ENCODE data around the gene LEPROT.

The LEPROT gene

DNA sequence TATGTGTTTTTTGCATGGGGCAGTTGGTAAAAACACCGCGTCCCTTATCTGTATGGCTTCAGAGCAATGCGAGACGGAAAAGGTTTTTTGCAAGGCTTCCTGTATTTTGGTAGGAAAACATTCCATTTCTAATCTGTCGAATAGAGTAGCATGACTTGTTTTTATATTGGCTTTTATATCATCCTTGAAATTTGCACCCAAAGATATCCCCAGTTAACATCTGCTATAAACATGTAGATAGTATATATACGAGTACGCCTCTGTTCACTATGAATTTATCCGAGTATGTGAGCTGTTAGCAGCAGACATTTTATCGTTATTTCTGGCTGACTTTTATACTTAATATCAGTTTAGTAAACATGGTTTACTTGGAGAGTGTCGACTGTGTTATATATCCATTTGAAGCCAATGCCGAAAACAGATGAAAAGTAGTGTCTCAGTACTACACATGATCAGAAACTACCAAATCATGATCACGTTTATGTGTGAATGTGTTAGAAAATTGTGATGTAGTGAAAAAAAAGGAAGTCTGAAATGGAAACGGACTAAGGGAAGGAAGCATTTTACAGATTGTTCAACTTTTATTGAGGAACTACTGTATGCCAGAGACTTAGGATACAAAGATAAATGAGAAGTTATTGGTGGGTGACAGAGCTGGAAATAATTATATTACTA, 1.0 kb downstream of the LEPROT start:
- H3K36me3 Mint-ChIP-seq (ENCODE audit: low read depth): peaks cover 13% of the 10 kb centered on the region
- no peak overlapping the region for H3K27ac Mint-ChIP-seq
- no peaks in the 10 kb centered on the region for H3K9me3 Mint-ChIP-seq
- H3K27me3 Mint-ChIP-seq: no peaks in the 10 kb centered on the region
- DNase-seq (no peak), ATAC-seq (no peak)
- H3K4me1 Mint-ChIP-seq: peaks cover 10% of the 10 kb centered on the region
- no peak overlapping the region for H3K4me3 Mint-ChIP-seq

DNA sequence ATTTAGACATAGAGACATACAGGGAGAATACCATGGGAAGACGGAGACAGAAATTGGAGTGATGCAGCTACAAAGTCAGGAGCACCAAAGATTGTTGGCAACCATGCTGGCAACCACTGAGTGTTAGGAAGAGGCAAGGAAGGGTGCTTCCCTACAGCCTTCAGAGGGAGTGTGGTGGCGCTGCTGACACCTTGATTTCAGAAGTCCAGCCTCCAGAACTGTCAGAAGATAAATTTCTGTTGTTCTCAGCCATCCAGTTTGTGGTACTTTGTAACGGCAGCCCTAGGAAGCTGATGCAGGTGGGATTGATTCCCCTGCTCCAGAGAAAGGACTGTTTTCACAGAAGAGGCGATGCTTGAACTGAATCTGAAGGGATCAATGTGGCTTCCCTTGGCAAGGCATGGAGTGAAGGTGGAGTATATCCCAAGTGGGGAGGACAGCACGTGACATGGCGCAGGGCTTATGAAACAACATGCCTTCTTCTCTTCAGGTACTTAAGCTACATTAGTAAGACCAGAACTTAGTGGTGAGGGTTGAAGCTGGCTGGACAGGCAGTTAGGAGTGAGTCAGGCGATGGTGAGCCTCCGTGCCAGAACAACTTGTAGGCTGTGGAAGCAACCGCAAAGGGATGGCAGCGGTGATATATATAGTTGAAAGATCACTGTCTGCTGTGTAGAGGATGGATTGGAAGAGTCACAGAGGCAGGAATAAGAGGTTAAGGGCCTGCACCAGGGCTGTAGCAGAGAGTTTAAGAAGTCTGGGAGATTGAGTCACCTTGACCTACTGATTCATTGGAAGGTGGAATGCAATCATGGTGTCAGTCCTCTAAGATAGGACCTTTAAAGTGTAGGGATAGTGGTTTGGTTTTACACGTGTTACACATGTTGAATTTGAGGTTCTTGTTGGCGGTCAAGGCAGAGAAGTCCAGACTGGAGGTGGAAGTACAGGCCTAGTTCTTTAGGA, 2.1 kb downstream of the LEPROT start:
- ATAC-seq (no peak), DNase-seq (no peak)
- Mint-ChIP-seq H3K36me3 (ENCODE audit: low read depth) (peaks cover 16% of the 10 kb centered on the region), H3K4me1 (peaks cover 10% of the 10 kb centered on the region), H3K9me3 (no peaks in the 10 kb centered on the region), H3K27me3 (no peaks in the 10 kb centered on the region), H3K4me3 (no peak overlapping the region), H3K27ac (no peak overlapping the region)

DNA sequence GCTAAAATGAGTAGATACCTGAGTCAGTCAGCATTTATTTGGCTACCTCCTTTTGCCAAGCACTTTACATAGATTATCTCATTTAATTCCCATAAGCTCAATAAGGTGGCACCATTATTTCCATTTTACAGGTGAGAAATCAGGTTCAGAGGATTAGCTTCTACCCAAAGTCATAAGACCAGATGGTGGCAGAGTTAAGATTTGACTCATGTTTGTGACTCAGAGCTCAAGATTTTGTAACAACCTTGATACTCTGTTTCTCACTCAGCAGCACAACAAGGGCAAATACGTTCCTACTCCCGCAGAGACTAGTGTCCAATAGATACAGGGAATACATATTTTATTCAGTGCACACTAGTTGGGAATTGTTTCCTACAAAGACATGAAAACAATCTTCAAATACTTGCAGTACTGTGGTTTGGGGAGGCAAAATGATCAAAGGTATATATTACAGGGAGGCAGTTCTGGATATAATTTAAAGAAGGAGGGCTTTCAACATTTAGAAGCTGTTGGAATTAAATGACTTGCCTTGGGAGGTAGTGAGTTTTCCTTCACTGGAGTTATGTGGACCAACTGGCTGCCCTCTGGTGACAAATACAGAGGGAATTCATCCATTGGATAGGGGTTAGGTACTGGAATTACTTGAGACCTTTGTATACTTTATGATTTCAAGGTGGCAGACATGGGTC, 3.6 kb downstream of the LEPROT start:
- ATAC-seq (no peak), DNase-seq (no peak)
- peaks cover 16% of the 10 kb centered on the region for H3K36me3 Mint-ChIP-seq (ENCODE audit: low read depth)
- no peaks in the 10 kb centered on the region for H3K9me3 Mint-ChIP-seq
- no peak overlapping the region for H3K27ac Mint-ChIP-seq
- H3K27me3 Mint-ChIP-seq: no peaks in the 10 kb centered on the region
- H3K4me3 Mint-ChIP-seq: no peak overlapping the region
- H3K4me1 Mint-ChIP-seq: peaks cover 8% of the 10 kb centered on the region

DNA sequence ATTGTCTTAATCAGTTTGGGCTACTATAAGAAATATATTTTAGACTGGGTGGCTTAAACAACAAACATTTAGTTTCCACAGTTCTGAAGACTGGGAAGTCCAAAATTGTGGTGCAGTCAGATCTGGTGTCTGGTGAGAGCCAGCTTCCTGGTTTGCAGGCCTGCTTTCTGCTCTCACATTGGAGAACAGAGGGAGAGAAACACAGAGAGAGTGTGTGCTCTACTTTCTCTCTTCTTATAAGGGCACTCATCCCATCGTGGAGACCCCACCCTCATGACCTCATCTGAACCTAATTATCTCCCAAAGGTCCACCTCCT, 4.1 kb downstream of the LEPROT start:
- no peak for ATAC-seq
- no peak for DNase-seq
- H3K9me3 Mint-ChIP-seq: no peaks in the 10 kb centered on the region
- H3K4me1 Mint-ChIP-seq: peaks cover 5% of the 10 kb centered on the region
- H3K4me3 Mint-ChIP-seq: no peak overlapping the region
- peaks cover 16% of the 10 kb centered on the region for H3K36me3 Mint-ChIP-seq (ENCODE audit: low read depth)
- H3K27ac Mint-ChIP-seq: no peak overlapping the region
- no peaks in the 10 kb centered on the region for H3K27me3 Mint-ChIP-seq

DNA sequence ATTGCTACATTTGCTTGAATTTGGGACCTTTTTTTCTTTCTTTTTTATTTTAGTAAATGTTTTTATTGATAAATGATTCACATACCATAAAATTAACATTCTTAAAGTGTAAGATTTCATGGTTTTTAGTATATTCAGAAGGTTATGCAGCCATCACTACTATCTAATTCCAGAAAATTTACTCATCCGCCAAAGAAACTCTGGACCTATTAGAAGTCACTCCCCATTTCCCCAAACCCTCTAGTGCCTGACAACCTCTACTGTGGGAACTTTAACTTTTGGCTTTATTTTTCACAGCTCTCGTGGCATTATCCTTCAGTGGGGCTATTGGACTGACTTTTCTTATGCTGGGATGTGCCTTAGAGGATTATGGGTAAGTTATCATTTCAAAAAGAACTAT, 4.5 kb downstream of the LEPROT start:
- Mint-ChIP-seq H3K9me3 (no peaks in the 10 kb centered on the region), H3K4me1 (no peaks in the 10 kb centered on the region), H3K4me3 (no peak overlapping the region), H3K27ac (no peak overlapping the region), H3K36me3 (ENCODE audit: low read depth) (peaks cover 16% of the 10 kb centered on the region), H3K27me3 (no peaks in the 10 kb centered on the region)
- DNase-seq: no peak
- ATAC-seq: no peak

DNA sequence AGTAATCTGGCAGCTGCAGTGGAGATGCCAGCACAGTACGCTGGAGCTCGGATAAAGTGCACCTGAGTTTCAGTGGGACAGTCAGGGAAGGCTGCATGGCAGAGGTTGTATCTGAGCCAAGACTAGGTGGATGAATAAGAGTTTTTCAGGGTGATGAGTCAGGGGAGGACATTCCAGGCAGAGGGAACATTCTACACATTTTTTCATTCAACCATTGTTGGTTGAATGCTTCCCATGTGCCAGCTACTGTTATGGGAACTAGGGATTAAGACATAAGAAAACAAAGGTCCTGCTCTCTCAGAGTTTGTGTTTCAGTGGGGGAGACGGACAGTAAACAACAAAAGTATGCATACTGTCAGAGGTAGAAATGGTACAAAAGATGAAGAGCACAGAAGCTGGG, 5.2 kb downstream of the LEPROT start:
- peaks cover 16% of the 10 kb centered on the region for H3K36me3 Mint-ChIP-seq (ENCODE audit: low read depth)
- H3K27ac Mint-ChIP-seq: no peak overlapping the region
- DNase-seq (no peak), ATAC-seq (no peak)
- no peak overlapping the region for H3K4me3 Mint-ChIP-seq
- no peaks in the 10 kb centered on the region for H3K4me1 Mint-ChIP-seq
- no peaks in the 10 kb centered on the region for H3K9me3 Mint-ChIP-seq
- no peaks in the 10 kb centered on the region for H3K27me3 Mint-ChIP-seq

DNA sequence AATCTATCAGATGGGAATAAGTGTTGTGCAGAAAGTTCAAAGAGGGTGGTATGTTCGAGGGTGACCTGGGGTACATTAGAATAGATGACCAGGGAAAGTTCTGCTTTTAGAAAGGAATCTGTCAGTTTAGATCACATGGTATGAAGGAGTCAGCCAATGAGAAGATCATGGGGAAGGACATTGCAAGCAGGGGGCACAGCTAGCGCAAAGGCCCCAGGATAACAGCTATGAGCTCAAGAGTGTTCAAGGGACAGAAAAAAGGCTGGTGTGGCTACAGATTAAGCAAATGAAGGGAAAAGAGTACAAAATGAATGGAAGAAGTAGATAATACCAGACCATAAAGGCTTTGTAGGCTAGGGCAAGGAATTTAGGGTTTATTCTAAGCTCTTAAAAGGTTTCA, 8.6 kb downstream of the LEPROT start:
- peaks cover 2% of the 10 kb centered on the region for H3K4me1 Mint-ChIP-seq
- DNase-seq (no peak), ATAC-seq (no peak)
- no peaks in the 10 kb centered on the region for H3K9me3 Mint-ChIP-seq
- no peak overlapping the region for H3K27ac Mint-ChIP-seq
- no peaks in the 10 kb centered on the region for H3K27me3 Mint-ChIP-seq
- H3K4me3 Mint-ChIP-seq: no peak overlapping the region
- H3K36me3 Mint-ChIP-seq (ENCODE audit: low read depth): peaks cover 22% of the 10 kb centered on the region

DNA sequence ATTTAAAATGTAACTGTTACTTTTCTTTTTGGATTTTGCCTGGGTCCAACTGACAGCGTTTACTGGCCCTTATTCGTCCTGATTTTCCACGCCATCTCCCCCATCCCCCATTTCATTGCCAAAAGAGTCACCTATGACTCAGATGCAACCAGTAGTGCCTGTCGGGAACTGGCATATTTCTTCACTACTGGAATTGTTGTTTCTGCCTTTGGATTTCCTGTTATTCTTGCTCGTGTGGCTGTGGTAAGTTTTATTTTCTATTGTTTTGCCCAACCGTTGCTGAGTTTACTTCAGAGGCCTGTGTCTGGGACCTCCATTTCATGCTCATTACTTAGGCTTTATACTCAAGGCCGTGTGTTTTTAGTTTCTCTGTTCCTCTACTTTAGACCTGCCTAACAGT, 9.3 kb downstream of the LEPROT start:
- DNase-seq (no peak), ATAC-seq (no peak)
- H3K36me3 Mint-ChIP-seq (ENCODE audit: low read depth): peaks cover 22% of the 10 kb centered on the region
- no peak overlapping the region for H3K27ac Mint-ChIP-seq
- H3K9me3 Mint-ChIP-seq: no peaks in the 10 kb centered on the region
- H3K4me1 Mint-ChIP-seq: peaks cover 2% of the 10 kb centered on the region
- no peaks in the 10 kb centered on the region for H3K27me3 Mint-ChIP-seq
- H3K4me3 Mint-ChIP-seq: no peak overlapping the region

DNA sequence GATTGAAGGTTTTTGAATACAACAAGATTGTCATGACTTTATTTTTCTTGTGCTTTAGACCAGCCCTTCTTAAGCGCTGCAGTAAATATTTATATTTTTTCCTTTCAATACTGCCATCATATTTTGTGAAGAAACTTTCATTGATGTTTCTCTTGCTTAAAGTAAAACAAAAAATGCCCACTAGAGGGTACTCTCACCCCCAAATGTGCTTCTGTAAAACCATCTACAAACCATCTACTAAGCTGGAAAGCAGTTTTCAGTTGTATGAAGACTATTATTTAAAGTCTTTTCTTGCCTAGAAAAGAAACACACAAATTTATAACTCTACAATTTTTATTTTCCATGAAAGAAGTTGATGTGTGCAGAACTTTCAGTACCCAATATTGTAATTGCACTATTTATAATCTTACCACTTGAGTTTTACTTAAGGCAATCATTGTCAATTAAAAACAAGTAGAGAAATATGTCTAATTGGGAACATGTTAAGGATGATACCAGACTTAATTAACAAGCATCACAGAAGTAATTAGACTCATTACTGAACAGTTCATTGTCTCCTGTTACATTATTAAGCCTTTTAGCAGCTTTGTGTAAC, 10.7 kb downstream of the LEPROT start:
- H3K4me3 Mint-ChIP-seq: no peak overlapping the region
- DNase-seq: no peak
- no peak overlapping the region for H3K27ac Mint-ChIP-seq
- ATAC-seq: no peak
- H3K9me3 Mint-ChIP-seq: no peaks in the 10 kb centered on the region
- H3K27me3 Mint-ChIP-seq: no peaks in the 10 kb centered on the region
- H3K36me3 Mint-ChIP-seq (ENCODE audit: low read depth): peaks cover 12% of the 10 kb centered on the region
- peaks cover 2% of the 10 kb centered on the region for H3K4me1 Mint-ChIP-seq

DNA sequence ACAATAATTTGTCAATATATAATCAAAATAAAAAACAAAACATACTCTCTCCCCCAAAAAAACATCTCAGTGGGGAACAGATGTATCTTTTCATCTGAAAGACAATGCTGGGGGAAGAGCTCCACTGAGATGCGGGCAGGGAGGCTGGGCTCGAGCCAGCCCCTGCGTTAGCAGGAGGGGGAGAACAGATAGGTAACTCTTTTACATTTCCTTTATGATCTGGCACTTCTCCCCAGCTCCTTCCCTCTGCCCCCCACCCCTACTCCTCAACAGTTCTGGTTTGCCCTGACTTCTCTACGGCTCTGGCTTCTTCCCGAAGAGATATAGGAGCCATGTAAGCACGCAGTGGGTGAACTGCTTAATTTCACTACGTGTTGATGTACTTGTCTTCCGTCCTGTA, 12.4 kb downstream of the LEPROT start:
- H3K27ac Mint-ChIP-seq: no peak overlapping the region

DNA sequence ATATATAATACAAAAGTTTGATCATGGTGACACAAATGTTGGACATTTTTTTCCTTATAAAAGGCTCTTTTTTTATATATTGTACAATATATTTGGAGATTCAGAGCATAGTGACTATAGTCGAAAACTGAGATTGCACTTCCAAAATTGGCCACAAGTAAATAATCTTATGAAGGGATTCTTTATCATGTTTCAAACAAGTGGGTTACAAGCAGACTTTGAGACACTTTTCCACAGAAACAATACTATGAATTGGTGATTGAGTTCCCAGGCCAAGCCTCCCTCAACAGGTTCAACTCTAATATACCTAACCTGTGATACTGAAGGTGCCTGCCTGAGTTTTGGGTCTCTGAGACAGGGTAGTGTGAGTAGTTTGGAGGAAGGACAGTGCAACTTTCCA, 13.8 kb downstream of the LEPROT start:
- no peaks in the 10 kb centered on the region for H3K27me3 Mint-ChIP-seq

More for the DNA sequence above, 12.4 kb downstream of the LEPROT start:
- H3K4me1 Mint-ChIP-seq: peaks cover 2% of the 10 kb centered on the region
- DNase-seq (no peak), ATAC-seq (no peak)
- no peak overlapping the region for H3K4me3 Mint-ChIP-seq
- peaks cover 6% of the 10 kb centered on the region for H3K36me3 Mint-ChIP-seq (ENCODE audit: low read depth)
- no peaks in the 10 kb centered on the region for H3K9me3 Mint-ChIP-seq
- H3K27me3 Mint-ChIP-seq: no peaks in the 10 kb centered on the region

DNA sequence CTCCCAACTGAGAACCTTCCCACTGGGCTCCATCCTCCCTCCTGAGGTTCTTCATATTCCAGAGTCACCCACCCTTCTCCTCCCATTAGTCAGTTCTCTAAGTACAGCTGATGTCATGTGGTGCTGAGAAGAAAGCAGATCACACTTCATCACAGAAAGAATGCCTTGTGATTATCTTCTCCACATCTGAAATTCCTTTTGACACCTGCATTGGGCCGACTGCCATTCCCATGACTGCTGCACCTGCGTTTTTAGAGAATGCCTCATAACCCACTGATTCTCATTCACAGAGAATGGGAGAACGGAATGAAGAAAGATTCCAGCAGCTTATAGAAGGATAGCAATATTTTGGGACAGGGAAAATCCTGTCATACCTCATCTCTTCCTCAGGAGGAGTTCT, 14.3 kb downstream of the LEPROT start:
- peaks cover 2% of the 10 kb centered on the region for H3K4me1 Mint-ChIP-seq
- no peak for ATAC-seq
- H3K4me3 Mint-ChIP-seq: no peak overlapping the region
- H3K9me3 Mint-ChIP-seq: no peaks in the 10 kb centered on the region
- no peaks in the 10 kb centered on the region for H3K27me3 Mint-ChIP-seq
- no peak overlapping the region for H3K27ac Mint-ChIP-seq
- DNase-seq: no peak
- peaks cover 6% of the 10 kb centered on the region for H3K36me3 Mint-ChIP-seq (ENCODE audit: low read depth)

More for the DNA sequence above, 13.8 kb downstream of the LEPROT start:
- peaks cover 6% of the 10 kb centered on the region for H3K36me3 Mint-ChIP-seq (ENCODE audit: low read depth)
- no peak for DNase-seq
- no peak for ATAC-seq
- H3K4me1 Mint-ChIP-seq: peaks cover 2% of the 10 kb centered on the region
- H3K4me3 Mint-ChIP-seq: no peak overlapping the region
- H3K9me3 Mint-ChIP-seq: no peaks in the 10 kb centered on the region
- H3K27ac Mint-ChIP-seq: no peak overlapping the region

DNA sequence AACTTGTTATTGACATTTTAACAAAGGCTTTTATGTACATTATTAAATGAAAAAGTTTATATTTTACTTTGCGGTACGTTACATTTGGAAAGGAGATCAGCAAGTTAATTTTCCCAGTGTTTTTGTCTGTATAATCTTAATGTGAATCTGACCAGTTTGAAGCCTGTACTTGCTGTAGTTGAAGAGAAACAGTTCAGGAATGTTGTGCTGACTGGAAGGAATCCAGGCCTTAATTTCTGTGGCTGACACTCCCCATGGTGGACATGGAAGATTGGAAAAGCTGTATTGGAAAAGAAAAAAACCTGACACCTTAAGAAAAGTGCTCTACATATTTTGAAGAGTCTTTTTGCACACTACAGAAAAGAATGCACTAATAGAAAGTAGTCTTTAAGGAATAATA, 15.5 kb downstream of the LEPROT start:
- H3K9me3 Mint-ChIP-seq: no peaks in the 10 kb centered on the region
- DNase-seq: no peak
- H3K27ac Mint-ChIP-seq: no peak overlapping the region
- H3K4me1 Mint-ChIP-seq: peaks cover 2% of the 10 kb centered on the region
- H3K4me3 Mint-ChIP-seq: no peak overlapping the region
- no peaks in the 10 kb centered on the region for H3K27me3 Mint-ChIP-seq
- peaks cover 6% of the 10 kb centered on the region for H3K36me3 Mint-ChIP-seq (ENCODE audit: low read depth)
- no peak for ATAC-seq

DNA sequence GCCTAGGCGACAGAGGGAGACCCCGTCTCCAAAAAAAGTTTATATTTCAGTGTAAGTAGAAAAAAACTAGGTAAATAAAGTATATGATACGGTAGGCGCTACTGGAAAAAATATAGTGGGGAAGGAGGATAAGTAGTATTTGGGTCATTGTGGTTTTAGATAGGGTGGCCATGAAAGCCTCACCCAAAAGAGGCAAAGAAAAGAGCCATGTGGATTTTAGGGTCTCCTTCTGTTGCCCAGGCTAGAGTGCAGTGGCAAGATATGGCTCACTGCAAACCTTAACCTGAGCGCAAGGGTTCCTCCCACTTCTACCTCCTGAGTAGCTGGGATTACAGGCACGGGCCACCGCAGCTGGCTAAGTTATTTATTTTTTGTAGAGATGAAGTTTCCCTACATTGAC, 17.1 kb downstream of the LEPROT start:
- ATAC-seq (no peak), DNase-seq (no peak)
- no peaks in the 10 kb centered on the region for H3K27me3 Mint-ChIP-seq
- no peak overlapping the region for H3K4me3 Mint-ChIP-seq
- H3K27ac Mint-ChIP-seq: no peak overlapping the region
- H3K36me3 Mint-ChIP-seq (ENCODE audit: low read depth): peaks cover 4% of the 10 kb centered on the region
- no peaks in the 10 kb centered on the region for H3K4me1 Mint-ChIP-seq
- no peaks in the 10 kb centered on the region for H3K9me3 Mint-ChIP-seq

Measured in activated naive CD8-positive, alpha-beta T cell treated with anti-CD3 and anti-CD28 coated beads, Interleukin-2, amount 50 U/mL, for 24 hours (primary cell).